ENCODE data around the gene RNF31. TPM values are rescaled to one million over a fixed set of nuclear protein-coding genes. Genes with fewer than 3 reads are reported as not detected.

RNF31 gene
- total and polyA plus RNA-seq, 2 of the 13 experiments (the other 11 are each of a cell fraction or from before 2014, with no cell fraction given), result 48.2 to 86.8 TPM

- TF ChIP-seq AFF4 (CRISPR knock-in tag; IDR thresholded peaks at IDR 0.05) (no peak), SNAI1 (CRISPR knock-in tag; IDR thresholded peaks at IDR 0.05; ENCODE audit: borderline replicate concordance) (no peak), ATRX (CRISPR knock-in tag; IDR thresholded peaks at IDR 0.05; ENCODE audit: borderline replicate concordance) (no peak), ZNF17 (CRISPR knock-in tag; IDR thresholded peaks at IDR 0.05) (peak; percentile 86; the same call in 1 of the 2 replicates), SCMH1 (CRISPR knock-in tag; IDR thresholded peaks at IDR 0.05; ENCODE audit: borderline replicate concordance) (no peak), ZBTB26 (CRISPR knock-in tag; IDR thresholded peaks at IDR 0.05; ENCODE audit: borderline replicate concordance) (no peak; the same call in 1 of the 2 replicates), ZNF768 (CRISPR knock-in tag; IDR thresholded peaks at IDR 0.05) (peak; percentile 85), NCOA1 (CRISPR knock-in tag; IDR thresholded peaks at IDR 0.05) (no peak), ZNF674 (CRISPR knock-in tag; IDR thresholded peaks at IDR 0.05; ENCODE audit: low read depth) (peak; percentile 54; the same call in 1 of the 2 replicates), ZNF263 (CRISPR knock-in tag; IDR thresholded peaks at IDR 0.05) (no peak)
- TF ChIP-seq, protein P1, sequence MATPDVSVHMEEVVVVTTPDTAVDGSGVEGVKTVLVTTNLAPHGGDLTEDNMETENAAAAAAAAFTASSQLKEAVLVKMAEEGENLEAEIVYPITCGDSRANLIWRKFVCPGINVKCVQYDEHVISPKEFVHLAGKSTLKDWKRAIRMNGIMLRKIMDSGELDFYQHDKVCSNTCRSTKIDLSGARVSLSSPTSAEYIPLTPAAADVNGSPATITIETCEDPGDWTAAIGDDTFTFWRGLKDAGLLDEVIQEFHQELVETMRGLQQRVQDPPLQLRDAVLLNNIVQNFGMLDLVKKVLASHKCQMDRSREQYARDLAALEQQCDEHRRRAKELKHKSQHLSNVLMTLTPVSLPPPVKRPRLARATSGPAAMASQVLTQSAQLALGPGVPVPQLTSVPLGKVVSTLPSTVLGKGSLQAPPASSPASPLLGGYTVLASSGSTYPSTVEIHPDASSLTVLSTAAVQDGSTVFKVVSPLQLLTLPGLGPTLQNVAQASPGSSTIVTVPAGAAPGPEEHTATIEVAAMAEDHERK (CRISPR knock-in tag; IDR thresholded peaks at IDR 0.05; ENCODE audit: low read depth), result no peak
- TF ChIP-seq, protein P2, sequence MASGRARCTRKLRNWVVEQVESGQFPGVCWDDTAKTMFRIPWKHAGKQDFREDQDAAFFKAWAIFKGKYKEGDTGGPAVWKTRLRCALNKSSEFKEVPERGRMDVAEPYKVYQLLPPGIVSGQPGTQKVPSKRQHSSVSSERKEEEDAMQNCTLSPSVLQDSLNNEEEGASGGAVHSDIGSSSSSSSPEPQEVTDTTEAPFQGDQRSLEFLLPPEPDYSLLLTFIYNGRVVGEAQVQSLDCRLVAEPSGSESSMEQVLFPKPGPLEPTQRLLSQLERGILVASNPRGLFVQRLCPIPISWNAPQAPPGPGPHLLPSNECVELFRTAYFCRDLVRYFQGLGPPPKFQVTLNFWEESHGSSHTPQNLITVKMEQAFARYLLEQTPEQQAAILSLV (CRISPR knock-in tag; IDR thresholded peaks at IDR 0.05; ENCODE audit: borderline replicate concordance), result no peak; the same call in 1 of the 2 replicates
These were observed 31.7 kb upstream of the RNF31 start (continued) for GRCh38 chr14:24115422-24116127.

All from HepG2 (cell line).